H1 (cell line): ENCODE data around the gene POLN. TPM values are rescaled to one million over a fixed set of nuclear protein-coding genes. Genes with fewer than 3 reads are reported as not detected.

Experiments used
- CTCF ChIA-PET: fragments of 300-600 bp; sonication (Branson Sonifier 250); formaldehyde crosslinking; loops from one replicate; lab custom pipeline; 2021; ENCODE audit not compliant: partially characterized antibody; lab: Charles Lee
- POLR2A ChIA-PET: fragments of 300-600 bp; sonication (Branson Sonifier 250); formaldehyde crosslinking; loops from one replicate; lab custom pipeline; 2021; ENCODE audit warnings: inconsistent platforms; ENCODE audit not compliant: partially characterized antibody; lab: Charles Lee
- DNase-seq, 2 experiments: peaks; one replicate each; pipeline versions ENCODE4 v3.0.0 to v3.0.0-alpha.2; 2010 to 2022; ENCODE audit warnings: low spot score in 2 of 2, low read depth in 1 of 2, mixed read lengths in 1 of 2
- FAIRE-seq: peaks from 2 replicates; lab custom pipeline; 2011; peaks lifted over from hg19 to GRCh38; lab: Jason Lieb, UNC
- H2AFZ ChIP-seq: 2 replicates; pipeline ENCODE4 v1.8.1; 2012; ENCODE audit warnings: low read length, inconsistent platforms
- H2AK5ac ChIP-seq: 2 replicates; pipeline ENCODE4 v1.6.1; 2013; ENCODE audit warnings: low read depth, low read length
- H2BK120ac ChIP-seq: replicated peaks from 2 replicates; pipeline ENCODE3; 2013; ENCODE audit warnings: low read depth, low read length, inconsistent platforms
- H2BK12ac ChIP-seq: 2 replicates; pipeline ENCODE4 v1.6.1; 2013; ENCODE audit warnings: low read depth, low read length
- H2BK15ac ChIP-seq: 2 replicates; pipeline ENCODE4 v1.6.1; 2013; ENCODE audit warnings: low read length
- H2BK20ac ChIP-seq: 2 replicates; pipeline ENCODE4 v1.6.1; 2013; ENCODE audit warnings: low read length
- H2BK5ac ChIP-seq: 2 replicates; pipeline ENCODE4 v1.6.1; 2013; ENCODE audit warnings: low read depth, low read length
- H3K14ac ChIP-seq: 2 replicates; pipeline ENCODE4 v1.6.1; 2013; ENCODE audit warnings: inconsistent platforms; ENCODE audit not compliant: insufficient read length
- H3K18ac ChIP-seq: 2 replicates; pipeline ENCODE4 v1.6.1; 2013; ENCODE audit warnings: low read length; ENCODE audit errors: extremely low read depth
- H3K23ac ChIP-seq: 2 replicates; pipeline ENCODE4 v1.6.1; 2013; ENCODE audit warnings: inconsistent platforms; ENCODE audit not compliant: insufficient read length
- H3K23me2 ChIP-seq: 2 replicates; pipeline ENCODE4 v1.6.1; 2013; ENCODE audit warnings: low read depth, low read length
- H3K27ac ChIP-seq: 2 replicates; pipeline ENCODE4 v1.6.1; 2011; ENCODE audit warnings: low read depth, low read length, inconsistent platforms
- H3K27me3 ChIP-seq, 4 experiments: replicated peaks in 1 of 4; 1 replicate in 1 of 4; 2 replicates in 3 of 4; pipeline versions ENCODE4 v1.6.1 to v1.8.1; 2011 to 2013; ENCODE audit warnings: low read length in 3 of 4, mild to moderate bottlenecking in 3 of 4, inconsistent platforms in 2 of 4, mixed read lengths in 2 of 4, moderate library complexity in 1 of 4; ENCODE audit not compliant: control insufficient read depth in 3 of 4, insufficient read depth in 3 of 4; ENCODE audit errors: extremely low read depth in 1 of 4
- H3K36me3 ChIP-seq, 4 experiments: 2 replicates each; pipeline versions ENCODE4 v1.6.1 to v1.8.1; 2011 to 2013; ENCODE audit warnings: mild to moderate bottlenecking in 4 of 4, low read length in 3 of 4, moderate library complexity in 2 of 4, control low read depth in 1 of 4, inconsistent platforms in 1 of 4; ENCODE audit not compliant: insufficient read depth in 4 of 4, control insufficient read depth in 2 of 4
- H3K4ac ChIP-seq: replicated peaks from 2 replicates; pipeline ENCODE3; 2013; ENCODE audit warnings: low read length, low read depth, mixed read lengths, inconsistent platforms; ENCODE audit not compliant: insufficient read length
- H3K4me1 ChIP-seq, 4 experiments: replicated peaks in 1 of 4; 1 replicate in 1 of 4; 2 replicates in 3 of 4; pipeline versions ENCODE4 v1.6.1 to v1.8.1; 2011 to 2013; ENCODE audit warnings: low read length in 3 of 4, inconsistent platforms in 2 of 4, mixed read lengths in 1 of 4; ENCODE audit not compliant: insufficient read depth in 4 of 4, control insufficient read depth in 3 of 4
- H3K4me2 ChIP-seq, 2 experiments: 2 replicates each; pipeline versions ENCODE4 v1.6.1 to v1.8.1; 2011 to 2013; ENCODE audit warnings: low read depth in 2 of 2, low read length in 2 of 2, control low read depth in 1 of 2, inconsistent platforms in 1 of 2, mild to moderate bottlenecking in 1 of 2; ENCODE audit not compliant: insufficient read depth in 1 of 2
- H3K4me3 ChIP-seq, 4 experiments: fragments of 200-600, 300-600 bp in 1 of 4; sonication (generic), shearing (Covaris generic), sonication (Bioruptor Twin) in 1 of 4; 2 replicates each; pipeline versions ENCODE4 v1.5.1 to v1.8.1; 2011 to 2016; ENCODE audit warnings: low read length in 4 of 4, low read depth in 3 of 4, control low read depth in 2 of 4, inconsistent platforms in 2 of 4, mild to moderate bottlenecking in 2 of 4, mixed read lengths in 1 of 4, moderate library complexity in 1 of 4; ENCODE audit not compliant: insufficient read depth in 2 of 4; ENCODE audit errors: extremely low read depth in 1 of 4
- H3K56ac ChIP-seq: replicated peaks from 2 replicates; pipeline ENCODE3; 2013; ENCODE audit warnings: low read depth, mild to moderate bottlenecking, mixed read lengths, low read length, inconsistent platforms; ENCODE audit not compliant: insufficient read length
- H3K79me1 ChIP-seq: 2 replicates; pipeline ENCODE4 v1.6.1; 2013; ENCODE audit warnings: low read depth, low read length, control low read depth
- H3K79me2 ChIP-seq, 2 experiments: 2 replicates each; pipeline versions ENCODE4 v1.6.1 to v1.8.1; 2012 to 2013; ENCODE audit warnings: low read length in 2 of 2, mild to moderate bottlenecking in 2 of 2, inconsistent platforms in 1 of 2; ENCODE audit not compliant: insufficient read depth in 2 of 2, control insufficient read depth in 1 of 2
- H3K9ac ChIP-seq, 4 experiments: replicated peaks in 1 of 4; 1 replicate in 1 of 4; 2 replicates in 3 of 4; pipeline versions ENCODE4 v1.6.1 to v1.8.1; 2011 to 2013; ENCODE audit warnings: low read depth in 3 of 4, low read length in 3 of 4, control low read depth in 2 of 4, mild to moderate bottlenecking in 2 of 4, moderate library complexity in 2 of 4, inconsistent platforms in 1 of 4; ENCODE audit errors: extremely low read depth in 1 of 4
- H3K9me3 ChIP-seq, 2 experiments: 2 replicates each; pipeline versions ENCODE4 v1.6.1 to v1.8.1; 2012 to 2013; ENCODE audit warnings: mild to moderate bottlenecking in 2 of 2, moderate library complexity in 2 of 2, control low read depth in 1 of 2, inconsistent platforms in 1 of 2, low read depth in 1 of 2, low read length in 1 of 2, mixed read lengths in 1 of 2; ENCODE audit not compliant: insufficient read depth in 2 of 2
- H4K20me1 ChIP-seq, 2 experiments: replicated peaks in 1 of 2; 2 replicates each; pipeline versions ENCODE3 to v1.8.1; 2011 to 2013; ENCODE audit warnings: inconsistent platforms in 2 of 2, low read length in 2 of 2, mild to moderate bottlenecking in 1 of 2; ENCODE audit not compliant: insufficient read depth in 2 of 2, control insufficient read depth in 1 of 2
- H4K5ac ChIP-seq: 2 replicates; pipeline ENCODE4 v1.6.1; 2013; ENCODE audit warnings: low read length, low read depth, mixed read lengths, inconsistent platforms; ENCODE audit not compliant: insufficient read length
- H4K8ac ChIP-seq: 2 replicates; pipeline ENCODE4 v1.8.0; 2013; ENCODE audit warnings: mild to moderate bottlenecking, moderate library complexity, low read length, inconsistent platforms; ENCODE audit not compliant: insufficient read depth; ENCODE audit errors: extremely low read depth
- H4K91ac ChIP-seq: replicated peaks from 2 replicates; pipeline ENCODE3; 2013; ENCODE audit warnings: low read length, mixed read lengths, inconsistent platforms; ENCODE audit not compliant: insufficient read length
- WGBS, 2 experiments: shearing (Covaris generic) in 1 of 2; methylation state at CpG; one replicate each; pipeline versions ENCODE4 v1.1.6 to v1.1.7; 2013 to 2015; ENCODE audit warnings: low lambda C conversion rate in 2 of 2, mixed read lengths in 2 of 2, inconsistent platforms in 1 of 2, low coverage in 1 of 2, missing lambda C conversion rate in 1 of 2; ENCODE audit not compliant: insufficient replicate concordance in 2 of 2, insufficient coverage in 1 of 2, insufficient read length in 1 of 2; ENCODE audit errors: extremely low coverage in 1 of 2, missing lambda C conversion rate in 1 of 2; 5-methylcytosine and 5-hydroxymethylcytosine counted together
- polyA plus RNA-seq, 7 experiments: library from polyadenylated mRNA; depleted of rRNA in 3 of 7; stranded (reverse) in 5 of 7; unstranded in 2 of 7; fragments of >200 nt in 5 of 7; fragments of 200-250 nt in 2 of 7; gene quantifications; 1 replicate in 5 of 7; 2 replicates in 1 of 7; 4 replicates in 1 of 7; pipeline versions ENCODE4 v1.2.1 to v1.2.3, GENCODE V29; 2011 to 2013; ENCODE audit warnings: missing spikeins in 2 of 7, mixed read lengths in 2 of 7
- total RNA-seq: library from RNA; stranded (reverse); fragmentation: NEBNext Ultra II Directional; extraction: Animal tissue kit (Norgen Biotek cat#: 25700); gene quantifications from 2 replicates; pipeline ENCODE4 v1.2.1, GENCODE V29; 2021

The POLN gene
- total and polyA plus RNA-seq, 2 of the 8 experiments (the other 6 are each of a cell fraction or from before 2014, with no cell fraction given): 0.98 to 1.5 TPM

DNA sequence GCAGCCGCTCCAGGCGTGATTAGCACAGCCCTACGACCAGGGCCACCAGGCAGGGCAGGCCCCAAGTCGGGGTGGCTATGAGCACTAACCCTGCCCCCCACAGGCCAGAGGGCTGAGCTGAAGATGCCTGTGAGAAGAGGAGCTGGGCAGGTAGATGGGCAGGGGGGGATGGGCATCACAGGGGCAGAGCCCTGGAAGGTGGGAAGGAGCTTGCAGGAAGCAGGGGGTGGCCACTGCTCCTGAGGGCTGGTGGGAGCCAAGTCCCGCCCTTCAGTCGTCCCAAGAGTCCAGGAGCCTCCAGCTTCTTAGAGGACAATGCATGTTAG lies 27.2 kb upstream of the POLN start:
- Histone ChIP-seq H3K9me3 (no peaks in the 10 kb centered on the region), H3K4me3 (no peak overlapping the region), H3K23me2 (no peaks in the 10 kb centered on the region), H2BK15ac (no peak overlapping the region), H2BK12ac (no peak overlapping the region), H3K27ac (no peak overlapping the region), H2BK120ac (no peak overlapping the region), H3K36me3 (no peaks in the 10 kb centered on the region), H4K20me1 (peaks cover 0 to 1% of the 10 kb centered on the region in 2 experiments), H2AFZ (no peak overlapping the region), H3K4me1 (peaks cover 0 to 10% (median 8%) of the 10 kb centered on the region in 4 experiments; a peak in 5 of 7 replicates), H4K5ac (no peak overlapping the region), H3K79me2 (no peaks in the 10 kb centered on the region), H3K27me3 (no peaks in the 10 kb centered on the region), H3K79me1 (no peaks in the 10 kb centered on the region), H3K23ac (no peak overlapping the region), H3K56ac (no peak overlapping the region), H2AK5ac (no peak overlapping the region), H2BK5ac (no peak overlapping the region), H3K14ac (no peak overlapping the region), H2BK20ac (no peak overlapping the region), H4K91ac (peak overlapping the region; percentile 34), H3K18ac (no peak overlapping the region), H3K4ac (no peak overlapping the region), H4K8ac (peak overlapping the region; percentile 38; the same call in 1 of the 2 replicates), H3K9ac (no peak overlapping the region), H3K4me2 (peak overlapping the region in 1 of 2 experiments; percentile 25; a peak in 1 of 4 replicates)
- WGBS, 2 experiments: 63% methylated on average over 6 of the region's 6 CpGs; no CpG with 5 or more reads in 1 of the 2 experiments
- DNase-seq: peak in 1 of 2 experiments; percentile 63
- CTCF ChIA-PET: interaction anchor here (1.0 to 1.8 kb wide), 4 partner anchors 16 to 49 kb away, joined by 3 to 6 read pairs (median 3); no protein-coding TSS in a partner anchor
- POLR2A ChIA-PET: no interaction called here
- no peak for FAIRE-seq
